K562 (cell line): Measurements from ENCODE around the gene ITPR1. TPM values are rescaled to one million over a fixed set of nuclear protein-coding genes. Genes with fewer than 3 reads are reported as not detected.

Experiments used
- ARID2 ChIP-seq: fragments of 450-650 bp; IDR thresholded peaks from 2 replicates; pipeline ENCODE4 v1.6.1; 2017; ENCODE audit warnings: antibody characterized with exemption, mild to moderate bottlenecking
- ESRRB ChIP-seq: fragments of 250-450 bp; sonication (Bioruptor Pico); IDR thresholded peaks from 2 replicates; pipeline ENCODE4 v1.5.0; 2020; ENCODE audit warnings: mild to moderate bottlenecking, moderate library complexity, borderline replicate concordance
- FOSL1 ChIP-seq: fragments of 200-800 bp; sonication (Bioruptor generic); conservative IDR thresholded peaks from 2 replicates; pipeline ENCODE4 v1.6.1; 2016; ENCODE audit warnings: missing genetic modification characterization, missing compliant biosample characterization
- HINFP ChIP-seq: fragments of 450-650 bp; conservative IDR thresholded peaks from 2 replicates; pipeline ENCODE4 v1.6.1; 2016; ENCODE audit warnings: missing genetic modification characterization, low read depth, mild to moderate bottlenecking, control low read depth, missing compliant biosample characterization
- HSF4 ChIP-seq: fragments of 250-450 bp; sonication (Bioruptor Pico); IDR thresholded peaks from 2 replicates; pipeline ENCODE4 v2.1.2; 2022; ENCODE audit warnings: mild to moderate bottlenecking, moderate library complexity, borderline replicate concordance
- KDM4B ChIP-seq, 2 experiments: fragments of 450-650 bp in 1 of 2; sonication (generic) in 1 of 2; IDR thresholded peaks; 2 replicates each; pipeline ENCODE4 v1.6.1; 2016 to 2017; ENCODE audit warnings: borderline replicate concordance in 2 of 2, antibody characterized with exemption in 1 of 2, low read depth in 1 of 2, mild to moderate bottlenecking in 1 of 2
- KLF6 ChIP-seq: fragments of 250-450 bp; sonication (Bioruptor Pico); IDR thresholded peaks from 2 replicates; pipeline ENCODE4 v1.4.0; 2020; ENCODE audit warnings: mild to moderate bottlenecking, moderate library complexity, borderline replicate concordance
- LCOR ChIP-seq: sonication (generic); formaldehyde crosslinking; IDR thresholded peaks from 2 replicates; pipeline ENCODE4 v1.8.0; 2022; ENCODE audit warnings: mild to moderate bottlenecking, missing genetic modification reagents
- MAFG ChIP-seq: fragments of 450-650 bp; conservative IDR thresholded peaks from 2 replicates; pipeline ENCODE4 v1.6.1; 2016; ENCODE audit warnings: missing genetic modification characterization, missing compliant biosample characterization
- NFRKB ChIP-seq: fragments of 450-650 bp; IDR thresholded peaks from 2 replicates; pipeline ENCODE4 v1.6.1; 2016; ENCODE audit warnings: low read depth
- NR2F6 ChIP-seq: fragments of 450-650 bp; formaldehyde crosslinking; IDR thresholded peaks from 2 replicates; pipeline ENCODE4 v1.4.0; 2020; ENCODE audit warnings: mild to moderate bottlenecking
- PML ChIP-seq: IDR thresholded peaks from 2 replicates; pipeline ENCODE4 v1.6.1; 2012; ENCODE audit warnings: low read length, inconsistent platforms
- PREB ChIP-seq: sonication (generic); formaldehyde crosslinking; IDR thresholded peaks from 2 replicates; pipeline ENCODE4 v1.8.1; 2023; ENCODE audit warnings: mild to moderate bottlenecking, missing genetic modification reagents
- RBM25 ChIP-seq: fragments of 200-400 bp; formaldehyde crosslinking; IDR thresholded peaks from 2 replicates; pipeline ENCODE4 v1.6.1; 2018; ENCODE audit warnings: low read length, low read depth, moderate library complexity; ENCODE audit not compliant: severe bottlenecking
- RFX5 ChIP-seq: IDR thresholded peaks from 2 replicates; pipeline ENCODE4 v1.6.1; 2011; ENCODE audit warnings: low read depth, mild to moderate bottlenecking, improper control_type of control experiment, low read length
- RREB1 ChIP-seq: fragments of 250-450 bp; sonication (Bioruptor Pico); IDR thresholded peaks from 2 replicates; pipeline ENCODE4 v1.4.0; 2020
- ZBTB17 ChIP-seq: fragments of 450-650 bp; formaldehyde crosslinking; IDR thresholded peaks from 2 replicates; pipeline ENCODE4 v1.4.0; 2020; ENCODE audit warnings: mild to moderate bottlenecking
- ZNF133 ChIP-seq: fragments of 250-450 bp; sonication (Bioruptor Pico); IDR thresholded peaks from 2 replicates; pipeline ENCODE4 v1.4.0; 2020; ENCODE audit warnings: mild to moderate bottlenecking
- ZNF140 ChIP-seq: fragments of 250-450 bp; sonication (Bioruptor Pico); IDR thresholded peaks from 2 replicates; pipeline ENCODE4 v1.8.0; 2021; ENCODE audit warnings: moderate library complexity, mild to moderate bottlenecking, inconsistent platforms
- ZNF561 ChIP-seq: fragments of 450-650 bp; formaldehyde crosslinking; conservative IDR thresholded peaks from 2 replicates; pipeline ENCODE4 v1.4.0; 2020; ENCODE audit warnings: mild to moderate bottlenecking, moderate library complexity
- polyA plus RNA-seq, 8 experiments: library from polyadenylated mRNA; depleted of rRNA in 4 of 8; stranded (reverse) in 5 of 8; unstranded in 3 of 8; fragments of >200 nt; fragmentation: Nextera tagmentation in 2 of 8; fragmentation: Illumina TruSeq in 1 of 8; extraction: Ambion mirVana in 2 of 8; extraction: Trizol in 1 of 8; gene quantifications; 2 replicates each; pipeline versions ENCODE4 v1.2.1 to v1.2.3, GENCODE V29; 2011 to 2014; ENCODE audit warnings: inconsistent platforms in 1 of 8, missing spikeins in 1 of 8
- total RNA-seq, 7 experiments: library from RNA; depleted of rRNA in 6 of 7; stranded (reverse); fragments of >200 nt in 6 of 7; fragmentation: Illumina TruSeq in 2 of 7; extraction: Trizol in 2 of 7; gene quantifications; 2 replicates each; pipeline versions ENCODE4 v1.2.1 to v1.2.3, GENCODE V29; 2011 to 2021; ENCODE audit warnings: low replicate concordance in 1 of 7

Gene ITPR1
- total and polyA plus RNA-seq, 9 of the 15 experiments (the other 6 are each of a cell fraction or from before 2014, with no cell fraction given) = 22.4 to 40.0 (median 27.4) TPM

GRCh38 chr3:4505688-4506558, 12.8 kb downstream of the ITPR1 start (continued):
- no peak for TF ChIP-seq HSF4
- TF ChIP-seq ESRRB (CRISPR knock-in tag) = no peak
- no peak for TF ChIP-seq ZBTB17
- TF ChIP-seq ZNF133 (CRISPR knock-in tag) = no peak
- TF ChIP-seq ZNF140 = no peak
- TF ChIP-seq NFRKB = peak; percentile 40; the same call in 1 of the 2 replicates
- peak; percentile 100 for TF ChIP-seq RBM25
- peak; percentile 94 for TF ChIP-seq MAFG
- TF ChIP-seq HINFP (tag) = no peak
- no peak for TF ChIP-seq LCOR (CRISPR knock-in tag)
- no peak for TF ChIP-seq ZNF561 (CRISPR knock-in tag)
- no peak for TF ChIP-seq RREB1 (CRISPR knock-in tag)
- TF ChIP-seq FOSL1 (tag) = no peak
- no peak for TF ChIP-seq ARID2
- TF ChIP-seq PML = 0 out of 2 replicates have a peak, but pooled peaks have one; percentile 39
- TF ChIP-seq KDM4B (IDR thresholded peaks at IDR 0.05; ENCODE audit: borderline replicate concordance in 2 of 2, low read depth in 1 of 2) = no peak
- TF ChIP-seq RFX5 = no peak
- no peak for TF ChIP-seq NR2F6 (CRISPR knock-in tag)
- no peak for TF ChIP-seq PREB
- TF ChIP-seq KLF6 (CRISPR knock-in tag) = no peak
